GM06990 (cell line): ENCODE data around the gene CAPN15.

ENCODE experiments used
- DNase-seq: peaks from one replicate; pipeline ENCODE4 v3.0.0-alpha.2; 2011; ENCODE audit not compliant: insufficient read length; ENCODE audit errors: extremely low read depth
- H3K27me3 ChIP-seq: replicated peaks from 2 replicates; pipeline ENCODE4 v1.6.0; 2011; ENCODE audit warnings: low read length; ENCODE audit not compliant: control insufficient read depth, insufficient read depth
- H3K36me3 ChIP-seq: 2 replicates; pipeline ENCODE4 v1.5.1; 2011; ENCODE audit warnings: low read length; ENCODE audit not compliant: control insufficient read depth, insufficient read depth
- H3K4me3 ChIP-seq: replicated peaks from 2 replicates; pipeline ENCODE4 v1.5.1; 2011; ENCODE audit warnings: low read depth, mild to moderate bottlenecking, control low read depth, low read length
- TF ChIP-seq, protein P1 (sequence below): IDR thresholded peaks from 2 replicates; pipeline ENCODE4 v1.5.1; 2011; ENCODE audit warnings: low read length, control low read depth, mild to moderate bottlenecking, inconsistent platforms; ENCODE audit not compliant: insufficient read depth, poor library complexity, severe bottlenecking

The CAPN15 gene

GRCh38 chr16:577796-578195 is 50.3 kb downstream of the CAPN15 start:
- Histone ChIP-seq H3K36me3 (peaks cover 5% of the 10 kb centered on the region), H3K27me3 (no peaks in the 10 kb centered on the region), H3K4me3 (no peak overlapping the region)
- TF ChIP-seq, protein P1, sequence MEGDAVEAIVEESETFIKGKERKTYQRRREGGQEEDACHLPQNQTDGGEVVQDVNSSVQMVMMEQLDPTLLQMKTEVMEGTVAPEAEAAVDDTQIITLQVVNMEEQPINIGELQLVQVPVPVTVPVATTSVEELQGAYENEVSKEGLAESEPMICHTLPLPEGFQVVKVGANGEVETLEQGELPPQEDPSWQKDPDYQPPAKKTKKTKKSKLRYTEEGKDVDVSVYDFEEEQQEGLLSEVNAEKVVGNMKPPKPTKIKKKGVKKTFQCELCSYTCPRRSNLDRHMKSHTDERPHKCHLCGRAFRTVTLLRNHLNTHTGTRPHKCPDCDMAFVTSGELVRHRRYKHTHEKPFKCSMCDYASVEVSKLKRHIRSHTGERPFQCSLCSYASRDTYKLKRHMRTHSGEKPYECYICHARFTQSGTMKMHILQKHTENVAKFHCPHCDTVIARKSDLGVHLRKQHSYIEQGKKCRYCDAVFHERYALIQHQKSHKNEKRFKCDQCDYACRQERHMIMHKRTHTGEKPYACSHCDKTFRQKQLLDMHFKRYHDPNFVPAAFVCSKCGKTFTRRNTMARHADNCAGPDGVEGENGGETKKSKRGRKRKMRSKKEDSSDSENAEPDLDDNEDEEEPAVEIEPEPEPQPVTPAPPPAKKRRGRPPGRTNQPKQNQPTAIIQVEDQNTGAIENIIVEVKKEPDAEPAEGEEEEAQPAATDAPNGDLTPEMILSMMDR = no peak
- no peak for DNase-seq

DNA sequence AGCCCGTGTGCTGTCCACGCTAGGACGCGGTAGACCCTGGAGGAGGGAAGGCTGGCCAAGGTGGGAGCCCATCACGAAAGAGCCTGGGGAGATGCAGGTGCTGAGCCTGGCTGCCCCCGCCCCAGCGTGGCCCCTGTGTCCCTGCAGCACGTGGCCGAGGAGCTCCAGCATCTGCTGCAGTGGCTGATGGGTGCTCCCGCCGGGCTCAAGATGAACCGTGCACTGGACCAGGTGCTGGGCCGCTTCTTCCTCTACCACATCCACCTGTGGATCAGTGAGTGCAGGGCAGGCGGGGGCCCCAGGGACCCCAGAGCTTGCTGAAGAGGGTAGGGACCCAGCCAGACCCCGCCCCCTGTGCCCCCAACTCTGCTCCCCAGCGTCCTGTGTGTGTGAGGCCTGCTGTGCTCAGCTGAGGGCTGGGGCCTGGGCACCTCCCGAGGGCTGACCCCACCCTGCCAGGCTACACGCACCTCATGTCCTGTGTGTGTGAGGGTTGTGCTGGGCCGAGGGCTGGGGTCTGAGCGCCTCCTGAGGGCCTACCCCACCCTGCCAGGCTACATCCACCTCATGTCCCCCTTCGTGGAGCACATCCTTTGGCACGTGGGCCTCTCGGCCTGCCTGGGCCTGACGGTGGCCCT is 50.8 kb downstream of the CAPN15 start:
- DNase-seq = no peak
- TF ChIP-seq, protein P1 = no peak
- Histone ChIP-seq H3K36me3 (peaks cover 5% of the 10 kb centered on the region), H3K27me3 (no peaks in the 10 kb centered on the region), H3K4me3 (no peak overlapping the region)

GRCh38 chr16:578870-579405 is 51.4 kb downstream of the CAPN15 start:
- H3K27me3 ChIP-seq = no peaks in the 10 kb centered on the region
- TF ChIP-seq, protein P1 = peak; percentile 97
- DNase-seq = peak; percentile 78
- peak overlapping the region; percentile 15; the same call in 1 of the 2 replicates for H3K4me3 ChIP-seq
- H3K36me3 ChIP-seq = peaks cover 5% of the 10 kb centered on the region

GRCh38 chr16:580141-580945 is 52.8 kb downstream of the CAPN15 start:
- Histone ChIP-seq H3K36me3 (no peaks in the 10 kb centered on the region; the same call in 1 of the 2 replicates), H3K4me3 (no peak overlapping the region), H3K27me3 (no peaks in the 10 kb centered on the region)
- no peak for DNase-seq
- TF ChIP-seq, protein P1 = no peak

DNA sequence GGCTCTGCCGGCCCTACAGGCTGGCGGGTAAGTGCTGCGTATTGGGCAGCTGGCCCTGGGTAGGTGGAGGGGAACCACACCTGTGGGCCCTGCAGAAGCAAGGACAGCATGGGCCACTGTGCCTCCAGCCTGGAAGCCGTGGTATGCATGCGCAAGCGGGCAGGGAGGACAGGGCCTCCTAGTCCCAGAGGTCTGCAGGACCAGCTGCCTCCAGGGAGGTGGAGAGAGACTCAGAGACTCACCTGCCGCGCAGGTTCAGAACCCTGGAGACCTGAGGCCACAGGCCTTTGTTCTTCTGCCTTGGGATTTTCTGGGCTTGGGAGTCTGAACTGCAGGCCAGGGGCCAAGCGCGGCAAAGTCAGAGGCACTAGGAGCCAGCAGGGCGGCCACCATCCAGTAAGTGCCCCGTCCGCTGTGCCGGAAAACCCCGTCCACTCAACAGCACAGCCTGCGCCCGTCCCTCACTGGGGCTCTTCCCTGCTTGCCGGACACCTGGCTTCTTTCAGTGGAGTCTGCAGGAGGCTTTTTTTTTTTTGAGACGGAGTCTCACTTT is 53.5 kb downstream of the CAPN15 start:
- no peaks in the 10 kb centered on the region for H3K27me3 ChIP-seq
- no peaks in the 10 kb centered on the region; the same call in 1 of the 2 replicates for H3K36me3 ChIP-seq
- H3K4me3 ChIP-seq = no peak overlapping the region
- DNase-seq = no peak
- TF ChIP-seq, protein P1 = no peak
